ENCODE data around the gene C9orf43. TPM values are rescaled to one million over a fixed set of nuclear protein-coding genes. Genes with fewer than 3 reads are reported as not detected.
"Not testable (repeated sequence)": the region's sequence is repeated elsewhere in the genome, so short reads cannot be mapped to it uniquely, and the experiment has no call there.

C9orf43 gene
- total RNA-seq, 4 donors from 2014 or later: 0.54 to 2.5 (median 1.7) TPM; not detected in 1

DNA sequence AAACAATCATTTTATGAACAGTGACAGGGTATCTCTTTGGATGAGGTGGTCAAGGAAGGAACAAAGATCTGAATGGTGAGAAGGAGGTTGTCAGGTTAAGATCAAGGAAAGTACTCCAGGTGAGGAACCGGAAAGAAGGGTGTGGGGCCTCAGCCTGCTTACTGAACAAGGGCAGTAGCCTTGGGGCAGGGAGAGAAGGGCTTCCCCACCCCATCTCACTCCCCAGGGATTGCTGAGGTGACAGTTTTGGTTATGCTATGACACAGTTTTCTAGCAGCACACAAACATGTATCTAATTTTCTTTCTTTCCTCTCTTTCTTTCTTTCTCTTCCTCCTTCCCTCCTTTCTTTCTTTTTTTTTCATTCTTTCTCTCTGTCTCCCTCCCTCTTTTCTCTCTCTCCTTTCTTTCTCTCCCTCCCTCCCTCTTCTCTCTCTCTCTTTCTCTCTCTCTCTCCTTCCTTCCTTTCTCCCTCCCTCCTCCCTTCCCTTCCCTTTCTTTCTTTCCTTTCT lies 29.6 kb upstream of the C9orf43 start:
- 70% methylated on average over 1 of the region's 1 CpG; no CpG with 5 or more reads in 1 of the 2 donors for WGBS, 2 donors (ENCODE audit: low coverage in 1 of 2)
- TF ChIP-seq POLR2AphosphoS5 (IDR thresholded peaks at IDR 0.05): no peak
- Histone ChIP-seq H3K27me3 (no peaks in the 10 kb centered on the region), H3K9me3 (no peaks in the 10 kb centered on the region), H3K27ac (no peak overlapping the region), H3K4me1 (peaks cover 0 to 11% (median 0%) of the 10 kb centered on the region in 3 donors), H3K36me3 (no peaks in the 10 kb centered on the region), H3K4me3 (no peak overlapping the region)
- ATAC-seq: no peak

DNA sequence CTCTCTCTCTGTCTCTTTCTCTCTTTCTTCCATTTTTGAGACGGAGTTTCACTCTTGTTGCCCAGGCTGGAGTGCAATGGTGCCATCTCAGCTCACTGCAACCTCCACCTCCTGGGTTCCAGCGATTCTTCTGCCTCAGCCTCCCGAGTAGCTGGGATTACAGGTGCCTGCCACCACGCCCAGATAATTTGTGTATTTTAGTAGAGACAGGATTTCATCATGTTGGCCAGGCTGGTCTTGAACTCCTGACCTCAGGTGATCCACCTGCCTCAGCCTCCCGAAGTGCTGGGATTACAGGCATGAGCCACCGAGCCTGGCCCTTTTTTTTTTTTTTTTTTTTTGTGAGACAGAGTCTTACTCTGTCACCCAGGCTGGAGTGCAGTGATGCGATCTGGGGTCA lies 29.1 kb upstream of the C9orf43 start:
- not testable (repeated sequence) for ATAC-seq, H3K27me3 ChIP-seq, H3K9me3 ChIP-seq, H3K36me3 ChIP-seq, H3K4me3 ChIP-seq, H3K4me1 ChIP-seq, H3K27ac ChIP-seq
- 75 to 78% methylated on average over 4 to 6 of the region's 7 CpGs for WGBS, 2 donors (ENCODE audit: low coverage in 1 of 2)

DNA sequence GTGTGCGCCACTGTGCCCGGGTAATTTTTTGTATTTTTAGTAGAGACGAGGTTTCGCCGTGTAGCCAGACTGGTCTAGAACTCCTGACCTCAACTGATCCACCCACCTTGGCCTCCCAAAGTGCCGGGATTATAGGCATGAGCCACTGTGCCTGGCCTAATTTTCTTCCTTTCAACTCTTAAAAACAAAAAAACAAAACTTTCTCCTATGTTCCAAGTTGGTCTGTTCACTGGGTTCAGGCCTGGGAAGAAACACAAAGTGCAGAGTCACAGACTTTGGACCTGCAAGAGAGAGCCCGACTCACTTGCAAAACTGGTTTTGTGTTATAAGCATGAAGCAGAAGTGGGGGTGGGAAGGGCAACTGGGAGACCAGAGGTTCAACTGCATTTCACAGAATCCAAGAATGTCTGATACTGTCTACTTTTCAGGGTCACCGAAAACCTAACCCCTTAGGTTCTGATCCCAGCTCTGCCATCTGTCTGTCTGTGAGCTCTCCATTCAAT lies 28.6 kb upstream of the C9orf43 start:
- Histone ChIP-seq H3K4me3 (no peak overlapping the region), H3K27me3 (no peaks in the 10 kb centered on the region), H3K27ac (no peak overlapping the region), H3K4me1 (peaks cover 0 to 5% (median 0%) of the 10 kb centered on the region in 3 donors), H3K36me3 (peaks cover 0 to 6% of the 10 kb centered on the region in 2 donors), H3K9me3 (no peaks in the 10 kb centered on the region)
- ATAC-seq: no peak
- 90 to 92% methylated on average over 6 to 8 of the region's 8 CpGs for WGBS, 2 donors (ENCODE audit: low coverage in 1 of 2)
- TF ChIP-seq POLR2AphosphoS5 (IDR thresholded peaks at IDR 0.05): no peak
- TF ChIP-seq, protein P1, sequence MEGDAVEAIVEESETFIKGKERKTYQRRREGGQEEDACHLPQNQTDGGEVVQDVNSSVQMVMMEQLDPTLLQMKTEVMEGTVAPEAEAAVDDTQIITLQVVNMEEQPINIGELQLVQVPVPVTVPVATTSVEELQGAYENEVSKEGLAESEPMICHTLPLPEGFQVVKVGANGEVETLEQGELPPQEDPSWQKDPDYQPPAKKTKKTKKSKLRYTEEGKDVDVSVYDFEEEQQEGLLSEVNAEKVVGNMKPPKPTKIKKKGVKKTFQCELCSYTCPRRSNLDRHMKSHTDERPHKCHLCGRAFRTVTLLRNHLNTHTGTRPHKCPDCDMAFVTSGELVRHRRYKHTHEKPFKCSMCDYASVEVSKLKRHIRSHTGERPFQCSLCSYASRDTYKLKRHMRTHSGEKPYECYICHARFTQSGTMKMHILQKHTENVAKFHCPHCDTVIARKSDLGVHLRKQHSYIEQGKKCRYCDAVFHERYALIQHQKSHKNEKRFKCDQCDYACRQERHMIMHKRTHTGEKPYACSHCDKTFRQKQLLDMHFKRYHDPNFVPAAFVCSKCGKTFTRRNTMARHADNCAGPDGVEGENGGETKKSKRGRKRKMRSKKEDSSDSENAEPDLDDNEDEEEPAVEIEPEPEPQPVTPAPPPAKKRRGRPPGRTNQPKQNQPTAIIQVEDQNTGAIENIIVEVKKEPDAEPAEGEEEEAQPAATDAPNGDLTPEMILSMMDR (IDR thresholded peaks at IDR 0.05): no peak
- no peak for TF ChIP-seq POLR2A (IDR thresholded peaks at IDR 0.05)
- no peak for TF ChIP-seq EP300 (IDR thresholded peaks at IDR 0.05)

DNA sequence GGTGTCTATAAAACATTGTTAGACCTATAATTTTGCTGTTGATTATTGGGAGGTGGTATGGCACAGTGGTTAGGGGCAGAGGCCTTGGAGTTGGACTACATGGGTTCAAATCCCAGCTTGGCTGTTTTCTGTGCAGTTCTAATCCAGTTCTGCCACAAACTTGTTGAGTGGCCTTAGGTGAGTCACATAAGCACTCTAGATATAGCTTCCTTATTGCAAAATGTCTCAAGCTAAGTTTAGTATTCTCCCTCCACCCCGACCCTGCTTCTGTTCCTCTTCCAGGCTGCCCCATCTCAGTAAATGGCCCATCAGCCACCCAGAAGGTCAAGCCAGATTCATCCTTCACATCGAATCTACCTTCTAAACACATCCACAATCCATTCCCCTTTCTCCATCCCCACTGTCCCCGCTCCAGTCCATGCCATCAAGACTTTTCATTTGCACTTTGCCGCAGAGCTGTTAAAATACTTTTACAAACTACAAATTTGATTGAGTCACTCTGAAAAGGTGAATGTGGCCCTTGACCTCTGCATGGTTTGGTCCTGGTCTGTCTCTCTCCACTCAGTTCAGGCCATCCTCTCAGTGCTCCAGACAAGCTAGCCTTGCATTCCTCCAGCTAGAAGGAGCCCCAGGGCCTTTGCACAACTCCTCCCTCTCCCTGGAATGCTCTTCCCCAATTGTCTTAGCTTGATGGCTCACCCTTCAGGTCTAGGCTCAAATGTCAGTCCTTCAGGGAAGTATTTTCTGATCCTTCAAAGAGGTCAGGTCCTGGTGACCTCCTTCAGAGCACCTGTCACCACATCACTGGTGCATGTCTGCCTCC lies 23.8 kb upstream of the C9orf43 start:
- H3K27ac ChIP-seq: no peak overlapping the region
- ATAC-seq: no peak
- no peak for TF ChIP-seq POLR2A (IDR thresholded peaks at IDR 0.05)
- TF ChIP-seq, protein P1 (IDR thresholded peaks at IDR 0.05): no peak
- no peak for TF ChIP-seq POLR2AphosphoS5 (IDR thresholded peaks at IDR 0.05)
- no peak for TF ChIP-seq EP300 (IDR thresholded peaks at IDR 0.05)
- H3K27me3 ChIP-seq: no peaks in the 10 kb centered on the region
- H3K4me3 ChIP-seq: no peak overlapping the region
- WGBS, 2 donors (ENCODE audit: low coverage in 1 of 2): 86 to 90% methylated on average over 2 to 4 of the region's 4 CpGs
- no peaks in the 10 kb centered on the region for H3K9me3 ChIP-seq
- no peaks in the 10 kb centered on the region for H3K4me1 ChIP-seq
- H3K36me3 ChIP-seq: peaks cover 0 to 54% of the 10 kb centered on the region in 2 donors

DNA sequence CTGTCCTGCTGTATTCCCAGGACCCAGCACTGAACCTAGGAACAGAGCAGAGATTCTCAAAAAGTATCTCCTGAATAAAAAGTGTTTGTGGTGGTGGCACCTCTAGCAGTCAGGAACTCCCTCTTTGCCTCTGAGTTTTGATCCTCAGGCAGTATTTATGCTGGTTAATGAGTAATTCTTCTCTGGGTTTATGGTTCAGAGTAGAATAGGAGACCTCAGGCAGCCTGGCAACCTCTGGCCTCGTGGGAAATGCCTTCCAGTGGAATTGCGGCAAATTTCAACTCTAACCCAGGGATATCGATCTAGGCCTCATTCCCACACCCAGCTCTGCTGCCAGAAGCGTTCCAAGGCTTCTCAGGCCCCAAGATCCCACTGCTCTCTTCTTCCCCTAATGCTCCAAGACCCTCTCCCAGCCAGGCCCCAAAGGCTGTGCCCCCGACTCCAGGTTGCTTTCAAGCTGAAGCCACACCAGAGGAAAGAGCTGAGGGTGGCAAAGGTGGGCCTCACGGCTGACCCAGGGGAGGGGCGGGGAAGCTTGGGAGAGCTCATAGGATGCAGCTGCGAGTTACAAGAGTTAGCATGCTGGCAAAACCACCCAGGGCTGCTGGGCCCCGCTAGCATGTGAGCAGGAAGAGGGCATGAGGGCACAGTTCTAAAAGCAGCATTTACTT lies 22.9 kb upstream of the C9orf43 start:
- Histone ChIP-seq H3K9me3 (no peaks in the 10 kb centered on the region), H3K4me1 (no peaks in the 10 kb centered on the region), H3K4me3 (no peak overlapping the region), H3K27ac (no peak overlapping the region), H3K27me3 (no peaks in the 10 kb centered on the region), H3K36me3 (peaks cover 0 to 64% of the 10 kb centered on the region in 2 donors)
- WGBS, 2 donors (ENCODE audit: low coverage in 1 of 2): 64 to 82% methylated on average over 4 of the region's 9 CpGs
- TF ChIP-seq POLR2AphosphoS5 (IDR thresholded peaks at IDR 0.05): no peak
- TF ChIP-seq POLR2A (IDR thresholded peaks at IDR 0.05): no peak
- TF ChIP-seq EP300 (IDR thresholded peaks at IDR 0.05): no peak
- TF ChIP-seq, protein P1 (IDR thresholded peaks at IDR 0.05): no peak
- no peak for ATAC-seq

Data from gastroesophageal sphincter (tissue), 4 donors.